Stomach smooth muscle (tissue), 2 donors: Measurements from ENCODE around the gene CIBAR2.

Experiments used
- H3K27ac ChIP-seq: one replicate; pipeline ENCODE4 v1.7.0; 2013; ENCODE audit warnings: mild to moderate bottlenecking, low read length, inconsistent platforms
- H3K27me3 ChIP-seq, 2 donors: one replicate each; pipeline ENCODE4 v1.7.0; 2013; ENCODE audit warnings: low read length in 2 of 2; ENCODE audit not compliant: insufficient read depth in 2 of 2, control insufficient read depth in 1 of 2
- H3K36me3 ChIP-seq, 2 donors: one replicate each; pipeline ENCODE4 v1.7.0; 2013; ENCODE audit warnings: low read length in 2 of 2; ENCODE audit not compliant: control insufficient read depth in 2 of 2, insufficient read depth in 2 of 2
- H3K4me1 ChIP-seq: one replicate; pipeline ENCODE4 v1.7.0; 2013; ENCODE audit warnings: low read length; ENCODE audit not compliant: control insufficient read depth, insufficient read depth
- H3K4me3 ChIP-seq, 2 donors: one replicate each; pipeline ENCODE4 v1.7.0; 2013; ENCODE audit warnings: low read length in 2 of 2
- H3K9ac ChIP-seq, 2 donors: one replicate each; pipeline ENCODE4 v1.7.0; 2013; ENCODE audit warnings: low read length in 2 of 2, mild to moderate bottlenecking in 1 of 2
- H3K9me3 ChIP-seq, 2 donors: one replicate each; pipeline ENCODE4 v1.7.0; 2013; ENCODE audit warnings: low read length in 2 of 2; ENCODE audit not compliant: control insufficient read depth in 2 of 2
- donor health status: healthy.
- donor health status: Pancreatic carcinoma.

The CIBAR2 gene

DNA sequence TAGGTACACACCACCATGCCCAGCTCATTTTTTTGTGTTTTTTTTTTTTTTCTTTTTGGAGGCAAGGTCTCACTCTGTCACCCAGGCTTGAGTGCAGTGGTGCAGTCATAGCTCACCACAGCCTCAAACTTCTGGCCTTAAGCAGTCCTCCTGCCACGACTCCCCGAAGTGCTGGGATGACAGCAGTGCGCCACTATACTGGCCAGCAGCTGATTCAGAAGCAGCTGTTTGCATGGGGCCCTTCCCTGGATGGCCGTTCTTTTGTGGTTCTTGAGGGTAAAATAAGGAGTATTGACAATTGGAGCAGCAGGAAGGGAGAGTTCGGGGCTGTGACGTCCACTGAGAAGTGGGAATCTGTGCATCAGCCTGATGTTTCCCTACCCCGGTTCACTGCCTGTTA is 43.1 kb downstream of the CIBAR2 start:
- H3K4me3 ChIP-seq, result no peak overlapping the region
- H3K27ac ChIP-seq, result no peak overlapping the region
- H3K27me3 ChIP-seq, result no peaks in the 10 kb centered on the region
- H3K36me3 ChIP-seq, result peaks cover 15 to 17% of the 10 kb centered on the region in 2 donors
- H3K9me3 ChIP-seq, result no peaks in the 10 kb centered on the region
- no peaks in the 10 kb centered on the region for H3K4me1 ChIP-seq
- H3K9ac ChIP-seq, result no peak overlapping the region

- H3K27ac ChIP-seq, result no peak overlapping the region
- H3K4me3 ChIP-seq, result no peak overlapping the region
- no peaks in the 10 kb centered on the region for H3K9me3 ChIP-seq
- no peaks in the 10 kb centered on the region for H3K27me3 ChIP-seq
- H3K36me3 ChIP-seq, result peaks cover 15 to 17% of the 10 kb centered on the region in 2 donors
- no peak overlapping the region for H3K9ac ChIP-seq
- H3K4me1 ChIP-seq, result no peaks in the 10 kb centered on the region
Measured at GRCh38 chr16:85068746-85069145, 43.5 kb downstream of the CIBAR2 start.

DNA sequence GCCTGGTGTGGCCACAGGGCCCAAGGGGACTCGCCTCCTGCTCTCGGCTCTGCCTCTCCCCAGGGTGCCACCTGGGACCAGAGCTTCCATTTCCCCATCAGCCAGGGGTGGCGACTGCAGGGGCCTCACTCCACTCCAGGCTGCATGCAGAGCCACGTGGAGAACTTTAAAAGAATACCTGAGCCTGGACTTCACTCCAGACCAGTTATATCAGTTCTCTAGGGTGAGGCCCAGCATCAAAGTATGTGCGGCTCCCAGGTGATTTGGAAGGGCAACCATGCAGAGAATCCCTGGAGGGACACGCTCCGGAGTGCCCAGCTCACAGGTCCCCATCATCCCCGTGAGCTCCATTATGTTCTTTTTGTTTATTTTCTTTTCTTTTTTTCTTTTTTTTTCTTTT is 44.8 kb downstream of the CIBAR2 start:
- H3K9ac ChIP-seq, result no peak overlapping the region
- H3K36me3 ChIP-seq, result peaks cover 8 to 17% of the 10 kb centered on the region in 2 donors
- H3K27me3 ChIP-seq, result no peaks in the 10 kb centered on the region
- no peak overlapping the region for H3K27ac ChIP-seq
- no peaks in the 10 kb centered on the region for H3K9me3 ChIP-seq
- no peak overlapping the region for H3K4me3 ChIP-seq
- H3K4me1 ChIP-seq, result no peaks in the 10 kb centered on the region

DNA sequence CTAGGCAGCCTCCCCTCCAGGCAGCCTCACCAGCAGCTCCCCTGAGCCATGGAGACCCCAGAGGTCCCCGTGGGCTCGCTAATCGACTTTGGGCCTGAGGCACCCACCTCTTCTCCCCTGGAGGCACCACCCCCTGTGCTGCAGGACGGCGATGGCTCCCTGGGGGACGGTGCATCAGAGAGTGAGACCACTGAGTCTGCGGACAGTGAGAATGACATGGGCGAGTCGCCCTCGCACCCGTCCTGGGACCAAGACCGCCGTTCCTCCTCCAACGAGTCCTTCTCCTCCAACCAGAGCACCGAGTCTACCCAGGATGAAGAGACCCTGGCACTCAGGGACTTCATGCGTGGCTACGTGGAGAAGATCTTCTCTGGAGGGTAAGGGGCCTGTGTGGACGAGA is 45.2 kb downstream of the CIBAR2 start:
- H3K27me3 ChIP-seq, result no peaks in the 10 kb centered on the region
- H3K36me3 ChIP-seq, result peaks cover 8 to 17% of the 10 kb centered on the region in 2 donors
- no peaks in the 10 kb centered on the region for H3K9me3 ChIP-seq
- no peak overlapping the region for H3K4me3 ChIP-seq
- H3K9ac ChIP-seq, result no peak overlapping the region
- no peak overlapping the region for H3K27ac ChIP-seq
- H3K4me1 ChIP-seq, result no peaks in the 10 kb centered on the region

DNA sequence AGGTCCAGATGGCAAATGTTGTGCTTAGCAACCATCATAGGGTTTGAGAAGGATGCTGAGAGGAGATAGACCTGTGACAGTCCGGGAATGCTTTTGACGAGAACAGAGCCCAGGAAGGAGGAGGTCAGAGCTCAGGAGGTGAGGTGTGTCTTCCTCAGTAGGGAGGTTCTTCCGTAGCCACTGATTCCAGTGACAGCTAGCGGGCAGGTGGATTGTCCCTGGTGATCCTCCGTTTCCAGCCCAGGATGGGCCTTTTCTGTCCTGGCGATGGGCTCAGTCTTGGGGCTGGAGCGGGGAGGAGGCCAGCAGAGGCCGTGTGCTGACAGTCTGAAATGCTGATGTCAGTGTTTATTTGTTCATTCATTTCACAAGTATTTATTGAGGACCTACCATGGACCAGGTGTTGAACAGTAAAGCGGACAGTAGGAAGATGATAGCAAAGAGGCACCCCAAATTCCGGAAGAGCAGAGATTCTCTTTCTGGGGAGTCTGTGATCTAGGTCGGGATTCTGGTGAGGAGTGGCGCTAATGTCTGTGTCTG is 45.9 kb downstream of the CIBAR2 start:
- Histone ChIP-seq H3K9ac (no peak overlapping the region), H3K36me3 (peaks cover 8 to 12% of the 10 kb centered on the region in 2 donors), H3K4me1 (no peaks in the 10 kb centered on the region), H3K4me3 (no peak overlapping the region), H3K27me3 (no peaks in the 10 kb centered on the region), H3K27ac (no peak overlapping the region), H3K9me3 (no peaks in the 10 kb centered on the region)

DNA sequence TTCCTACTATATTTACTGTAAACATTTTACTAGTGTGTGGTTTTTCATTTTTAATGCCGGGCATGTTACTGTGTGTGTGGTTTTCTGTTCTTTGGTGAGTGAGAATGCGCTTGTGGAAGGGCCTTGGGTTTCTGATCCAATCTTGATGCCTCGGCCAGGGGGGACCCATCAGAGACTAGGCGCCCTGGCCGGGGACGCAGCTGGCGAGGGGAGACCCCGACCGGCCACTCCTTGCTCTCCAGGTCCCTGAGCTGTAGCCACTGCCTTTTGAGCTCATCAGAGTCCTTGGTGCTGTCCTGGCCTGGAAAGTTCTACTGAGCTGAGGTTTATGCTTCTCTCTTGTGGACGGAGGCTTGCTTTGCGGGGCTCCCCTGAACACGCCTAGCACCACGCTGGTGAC is 47.2 kb downstream of the CIBAR2 start:
- no peaks in the 10 kb centered on the region for H3K27me3 ChIP-seq
- H3K4me1 ChIP-seq, result no peaks in the 10 kb centered on the region
- no peaks in the 10 kb centered on the region for H3K9me3 ChIP-seq
- H3K27ac ChIP-seq, result no peak overlapping the region
- no peak overlapping the region for H3K4me3 ChIP-seq
- no peak overlapping the region for H3K9ac ChIP-seq
- peaks cover 5 to 7% of the 10 kb centered on the region in 2 donors for H3K36me3 ChIP-seq

- no peaks in the 10 kb centered on the region for H3K9me3 ChIP-seq
- H3K9ac ChIP-seq, result no peak overlapping the region
- no peak overlapping the region for H3K4me3 ChIP-seq
- no peaks in the 10 kb centered on the region for H3K4me1 ChIP-seq
- no peak overlapping the region for H3K27ac ChIP-seq
- no peaks in the 10 kb centered on the region for H3K27me3 ChIP-seq
- peaks cover 2 to 4% of the 10 kb centered on the region in 2 donors for H3K36me3 ChIP-seq
Measured at GRCh38 chr16:85064186-85064585, 48.1 kb downstream of the CIBAR2 start.

GRCh38 chr16:85062845-85063244 is 49.4 kb downstream of the CIBAR2 start:
- Histone ChIP-seq H3K9ac (no peak overlapping the region), H3K27ac (no peak overlapping the region)

GRCh38 chr16:85062323-85062722 is 49.9 kb downstream of the CIBAR2 start:
- Histone ChIP-seq H3K27ac (no peak overlapping the region), H3K27me3 (no peaks in the 10 kb centered on the region), H3K4me3 (no peak overlapping the region)

More at GRCh38 chr16:85062845-85063244, 49.4 kb downstream of the CIBAR2 start:
- H3K4me1 ChIP-seq, result no peaks in the 10 kb centered on the region
- no peaks in the 10 kb centered on the region for H3K9me3 ChIP-seq
- H3K4me3 ChIP-seq, result no peak overlapping the region
- peaks cover 0 to 4% of the 10 kb centered on the region in 2 donors for H3K36me3 ChIP-seq
- H3K27me3 ChIP-seq, result no peaks in the 10 kb centered on the region

GRCh38 chr16:85061566-85061965 is 50.7 kb downstream of the CIBAR2 start:
- H3K9ac ChIP-seq, result no peak overlapping the region
- H3K27ac ChIP-seq, result no peak overlapping the region
- H3K36me3 ChIP-seq, result no peaks in the 10 kb centered on the region
- H3K9me3 ChIP-seq, result no peaks in the 10 kb centered on the region
- H3K4me1 ChIP-seq, result no peaks in the 10 kb centered on the region
- no peak overlapping the region for H3K4me3 ChIP-seq
- no peaks in the 10 kb centered on the region for H3K27me3 ChIP-seq

More at GRCh38 chr16:85062323-85062722, 49.9 kb downstream of the CIBAR2 start:
- H3K9me3 ChIP-seq, result no peaks in the 10 kb centered on the region
- H3K4me1 ChIP-seq, result no peaks in the 10 kb centered on the region
- peaks cover 0 to 4% of the 10 kb centered on the region in 2 donors for H3K36me3 ChIP-seq
- no peak overlapping the region for H3K9ac ChIP-seq

GRCh38 chr16:85058909-85059308 is 53.4 kb downstream of the CIBAR2 start:
- Histone ChIP-seq H3K9ac (no peak overlapping the region), H3K36me3 (no peaks in the 10 kb centered on the region), H3K4me3 (no peak overlapping the region), H3K27ac (no peak overlapping the region), H3K27me3 (no peaks in the 10 kb centered on the region), H3K9me3 (no peaks in the 10 kb centered on the region), H3K4me1 (peaks cover 6% of the 10 kb centered on the region)
